Peyer's patch (tissue), 4 donors: ENCODE data around the gene PBX4. TPM values are rescaled to one million over a fixed set of nuclear protein-coding genes. Genes with fewer than 3 reads are reported as not detected.

ENCODE experiments used
- DNase-seq, 3 donors: peaks; one replicate each; pipeline ENCODE4 v3.0.0-alpha.2; 2017 to 2019
- H3K27ac ChIP-seq, 4 donors: fragments of 200-600 bp; sonication (generic); one replicate each; pipeline ENCODE4 v1.5.1; 2016 to 2019
- H3K27me3 ChIP-seq, 2 donors: fragments of 200-600 bp; sonication (generic); one replicate each; pipeline ENCODE4 v1.5.1; 2019
- H3K36me3 ChIP-seq, 3 donors: fragments of 200-600 bp; sonication (generic); one replicate each; pipeline ENCODE4 v1.5.1; 2016 to 2019
- H3K4me1 ChIP-seq, 4 donors: fragments of 200-600 bp; sonication (generic); one replicate each; pipeline ENCODE4 v1.5.1; 2016 to 2019
- H3K4me3 ChIP-seq, 4 donors: fragments of 200-600 bp; sonication (generic); 1 replicate in 3 of 4; 2 replicates in 1 of 4; pipeline ENCODE4 v1.5.1; 2016 to 2019; ENCODE audit warnings: mild to moderate bottlenecking in 1 of 4
- H3K9me3 ChIP-seq, 4 donors: fragments of 200-600 bp; sonication (generic); one replicate each; pipeline ENCODE4 v1.5.1; 2016 to 2019; ENCODE audit warnings: mild to moderate bottlenecking in 1 of 4
- POLR2A ChIP-seq, 2 donors: fragments of 450-650 bp; IDR thresholded peaks; one replicate each; pipeline ENCODE4 v1.5.1; 2017; ENCODE audit warnings: antibody characterized with exemption in 2 of 2, mild to moderate bottlenecking in 2 of 2, moderate library complexity in 2 of 2
- total RNA-seq, 4 donors: library from RNA; depleted of rRNA; stranded (reverse); fragments of >200 nt; gene quantifications; one replicate each; pipeline ENCODE4 v1.1.0, GENCODE V29; 2016
- TF ChIP-seq, protein P1 (sequence below), 6 experiments: fragments of 450-650 bp in 4 of 6; fragments of 200-600 bp in 2 of 6; sonication (generic) in 1 of 6; IDR thresholded peaks; one replicate each; pipeline ENCODE4 v1.5.1; 2017 to 2019; ENCODE audit warnings: antibody characterized with exemption in 6 of 6, mild to moderate bottlenecking in 3 of 6, moderate library complexity in 1 of 6

Gene PBX4
- total RNA-seq, 4 donors from 2014 or later = 6.8 to 23.1 (median 14.1) TPM

DNA sequence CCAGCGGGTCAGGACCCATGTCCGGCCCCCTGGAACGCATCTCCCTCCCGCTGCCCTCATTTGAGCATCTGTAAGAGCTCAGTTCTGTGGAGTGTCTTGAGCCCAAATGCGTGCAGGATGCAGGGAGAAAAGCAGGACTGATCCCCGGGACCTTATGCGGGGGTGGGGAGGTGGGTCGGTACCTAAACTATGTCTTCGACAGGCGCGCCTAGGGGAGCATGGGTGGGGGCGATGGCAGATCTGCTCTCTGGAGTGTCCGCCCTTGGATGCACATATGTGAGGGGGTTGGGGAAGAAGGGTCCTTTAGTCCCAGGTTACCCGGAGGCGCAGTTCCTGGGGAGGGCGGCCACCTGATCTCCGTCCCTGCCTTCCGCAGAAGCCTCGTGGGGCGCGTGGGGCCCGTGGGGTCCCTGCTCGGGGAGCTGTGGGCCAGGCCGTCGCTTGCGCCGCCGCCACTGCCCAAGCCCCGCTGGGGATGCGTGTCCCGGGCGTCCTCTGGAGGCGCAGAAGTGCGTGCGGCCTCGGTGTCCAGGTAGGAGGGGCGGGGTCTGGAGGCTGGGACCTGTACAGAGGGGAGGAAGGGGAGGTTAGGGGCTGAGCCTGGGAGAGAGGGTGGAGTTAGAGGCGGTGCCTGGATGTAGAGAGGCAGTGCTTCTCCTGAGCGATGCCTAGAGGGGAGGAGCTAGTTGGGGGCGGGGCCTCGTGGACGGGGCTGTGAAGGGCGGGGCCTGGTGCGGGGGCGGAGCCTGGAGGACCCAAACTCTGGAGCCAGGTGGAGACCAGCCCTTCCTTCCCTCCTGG is 77.6 kb downstream of the PBX4 start:
- no peaks in the 10 kb centered on the region for H3K9me3 ChIP-seq
- no peak overlapping the region for H3K27ac ChIP-seq
- DNase-seq = peak; percentile 60 to 83 (median 73)
- no peaks in the 10 kb centered on the region for H3K36me3 ChIP-seq
- peaks cover 2 to 33% (median 29%) of the 10 kb centered on the region in 4 donors for H3K4me1 ChIP-seq
- peaks cover 0 to 22% of the 10 kb centered on the region in 2 donors for H3K27me3 ChIP-seq
- H3K4me3 ChIP-seq = peak overlapping the region; percentile 15 to 38 (median 32)
- TF ChIP-seq, protein P1, sequence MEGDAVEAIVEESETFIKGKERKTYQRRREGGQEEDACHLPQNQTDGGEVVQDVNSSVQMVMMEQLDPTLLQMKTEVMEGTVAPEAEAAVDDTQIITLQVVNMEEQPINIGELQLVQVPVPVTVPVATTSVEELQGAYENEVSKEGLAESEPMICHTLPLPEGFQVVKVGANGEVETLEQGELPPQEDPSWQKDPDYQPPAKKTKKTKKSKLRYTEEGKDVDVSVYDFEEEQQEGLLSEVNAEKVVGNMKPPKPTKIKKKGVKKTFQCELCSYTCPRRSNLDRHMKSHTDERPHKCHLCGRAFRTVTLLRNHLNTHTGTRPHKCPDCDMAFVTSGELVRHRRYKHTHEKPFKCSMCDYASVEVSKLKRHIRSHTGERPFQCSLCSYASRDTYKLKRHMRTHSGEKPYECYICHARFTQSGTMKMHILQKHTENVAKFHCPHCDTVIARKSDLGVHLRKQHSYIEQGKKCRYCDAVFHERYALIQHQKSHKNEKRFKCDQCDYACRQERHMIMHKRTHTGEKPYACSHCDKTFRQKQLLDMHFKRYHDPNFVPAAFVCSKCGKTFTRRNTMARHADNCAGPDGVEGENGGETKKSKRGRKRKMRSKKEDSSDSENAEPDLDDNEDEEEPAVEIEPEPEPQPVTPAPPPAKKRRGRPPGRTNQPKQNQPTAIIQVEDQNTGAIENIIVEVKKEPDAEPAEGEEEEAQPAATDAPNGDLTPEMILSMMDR (IDR thresholded peaks at IDR 0.05) = no peak
- TF ChIP-seq POLR2A (IDR thresholded peaks at IDR 0.05) = no peak

DNA sequence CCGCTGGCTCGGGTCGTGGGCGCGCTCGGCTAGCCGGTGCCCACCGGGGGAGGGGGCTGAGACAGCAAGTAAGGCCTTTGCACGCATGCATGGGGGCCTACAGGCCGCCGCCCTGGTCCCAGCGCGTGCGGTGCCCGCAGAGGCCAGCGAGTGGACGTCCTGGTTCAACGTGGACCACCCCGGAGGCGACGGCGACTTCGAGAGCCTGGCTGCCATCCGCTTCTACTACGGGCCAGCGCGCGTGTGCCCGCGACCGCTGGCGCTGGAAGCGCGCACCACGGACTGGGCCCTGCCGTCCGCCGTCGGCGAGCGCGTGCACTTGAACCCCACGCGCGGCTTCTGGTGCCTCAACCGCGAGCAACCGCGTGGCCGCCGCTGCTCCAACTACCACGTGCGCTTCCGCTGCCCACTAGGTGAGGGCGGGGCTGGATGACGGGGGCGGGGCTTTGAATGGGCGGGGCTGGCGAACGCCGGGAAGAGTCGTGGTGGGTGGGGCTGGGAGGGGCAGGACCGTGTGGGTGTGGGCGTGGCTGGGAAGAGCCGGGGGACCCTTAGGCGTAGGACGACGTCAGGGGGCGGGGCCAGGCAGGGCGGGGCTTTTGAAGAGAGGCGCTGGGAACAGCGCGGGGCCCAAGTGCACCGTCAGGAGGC is 78.3 kb downstream of the PBX4 start:
- peak; percentile 61 to 85 (median 82) for DNase-seq
- Histone ChIP-seq H3K27me3 (peaks cover 0 to 22% of the 10 kb centered on the region in 2 donors), H3K4me3 (peak overlapping the region; percentile 15 to 38 (median 32)), H3K9me3 (no peaks in the 10 kb centered on the region), H3K4me1 (peaks cover 2 to 33% (median 29%) of the 10 kb centered on the region in 4 donors), H3K27ac (no peak overlapping the region), H3K36me3 (no peaks in the 10 kb centered on the region)
- no peak for TF ChIP-seq POLR2A (IDR thresholded peaks at IDR 0.05)
- TF ChIP-seq, protein P1 (IDR thresholded peaks at IDR 0.05) = no peak

DNA sequence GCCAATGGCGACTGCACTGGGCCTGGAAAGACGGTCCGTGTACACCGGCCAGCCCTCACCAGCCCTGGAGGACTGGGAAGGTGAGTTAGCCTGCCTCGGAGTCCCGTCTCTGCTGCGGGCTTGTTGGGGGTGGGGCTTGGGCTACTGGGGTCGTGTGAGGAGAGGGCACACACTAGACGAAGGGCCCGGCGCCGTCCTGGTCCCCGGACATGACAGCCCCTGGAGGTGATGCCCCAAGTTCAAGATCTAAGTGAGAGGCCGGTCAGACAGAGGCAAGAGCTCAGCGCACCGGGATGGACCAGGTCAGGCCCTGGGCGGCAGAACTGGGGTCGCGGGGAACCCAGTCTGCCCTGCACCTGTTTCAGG is 78.8 kb downstream of the PBX4 start:
- H3K36me3 ChIP-seq = no peaks in the 10 kb centered on the region
- TF ChIP-seq, protein P1 (IDR thresholded peaks at IDR 0.05) = no peak
- TF ChIP-seq POLR2A (IDR thresholded peaks at IDR 0.05) = no peak
- H3K27ac ChIP-seq = no peak overlapping the region
- H3K4me3 ChIP-seq = no peak overlapping the region
- peaks cover 2 to 33% (median 29%) of the 10 kb centered on the region in 4 donors for H3K4me1 ChIP-seq
- no peak for DNase-seq
- H3K9me3 ChIP-seq = no peaks in the 10 kb centered on the region
- H3K27me3 ChIP-seq = peaks cover 0 to 22% of the 10 kb centered on the region in 2 donors

DNA sequence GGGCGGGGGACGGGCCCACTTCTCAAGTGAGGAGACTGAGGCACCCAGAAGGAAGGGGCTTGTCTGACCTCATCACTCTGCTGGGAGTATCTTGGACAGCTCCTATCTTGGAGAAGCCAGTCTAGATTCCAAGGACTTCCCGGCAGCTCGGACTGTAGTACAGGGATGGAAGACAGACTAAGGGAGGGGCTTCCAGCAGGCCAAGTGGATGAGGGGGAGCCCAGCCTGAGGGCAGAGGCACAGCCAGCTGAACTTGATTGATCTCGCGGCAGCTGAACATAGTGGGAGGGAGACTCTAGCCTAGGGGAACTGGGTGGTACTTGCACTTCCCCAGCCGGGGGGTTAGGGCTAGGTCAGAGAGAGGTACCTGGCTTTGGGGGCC is 79.7 kb downstream of the PBX4 start:
- peaks cover 0 to 22% of the 10 kb centered on the region in 2 donors for H3K27me3 ChIP-seq

DNA sequence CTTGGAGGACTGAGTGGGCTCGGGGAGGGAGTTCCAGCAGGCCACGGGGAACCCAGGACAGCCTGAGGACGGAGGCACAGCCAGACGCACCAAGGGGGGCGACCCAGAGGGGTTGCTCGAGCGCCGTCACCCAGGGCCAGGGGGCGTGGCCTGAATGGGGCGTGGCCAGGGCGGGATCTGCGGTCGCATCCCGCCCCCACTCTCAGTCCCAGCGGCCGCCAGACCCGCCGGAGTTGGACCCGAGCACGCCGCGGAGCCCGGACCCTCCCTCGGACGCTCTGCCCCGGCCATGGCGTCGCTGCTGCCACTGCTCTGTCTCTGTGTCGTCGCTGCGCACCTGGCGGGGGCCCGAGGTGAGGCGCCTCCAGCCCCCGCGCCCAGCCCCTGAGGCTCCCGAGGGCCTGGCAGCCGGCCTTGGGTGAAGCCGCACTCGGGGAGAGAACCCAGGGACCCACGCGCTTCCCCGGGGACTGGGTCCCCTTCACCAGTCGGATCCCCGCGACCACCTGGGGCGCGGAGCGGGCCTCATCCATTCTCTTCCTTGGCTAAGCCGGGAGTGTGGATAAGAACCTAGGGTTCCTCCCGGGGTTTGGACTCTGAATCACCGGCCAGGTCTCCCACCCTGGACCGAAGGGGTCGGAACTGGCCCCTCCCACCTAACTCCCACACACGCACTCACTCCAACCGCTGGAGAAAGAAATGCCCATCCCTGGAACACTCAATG is 80.3 kb downstream of the PBX4 start, which contains the start of gene CILP2:
CILP2 (plus strand) TSS at position 205 of the 724 bp plus-strand sequence; CDS start at position 290, 85 bp downstream.
- TF ChIP-seq, protein P1 (IDR thresholded peaks at IDR 0.05) = no peak
- TF ChIP-seq POLR2A (IDR thresholded peaks at IDR 0.05) = no peak
- peak within 1 kb of the TSS in 1 of 4 donors; percentile 10 for H3K27ac ChIP-seq
- H3K27me3 ChIP-seq = peaks cover 0 to 22% of the 10 kb centered on the region in 2 donors
- H3K9me3 ChIP-seq = no peaks in the 10 kb centered on the region
- peak in 1 of 3 donors; percentile 54 for DNase-seq
- peak within 1 kb of the TSS; percentile 1 to 44 (median 28) for H3K4me3 ChIP-seq
- no peaks in the 10 kb centered on the region for H3K36me3 ChIP-seq
- H3K4me1 ChIP-seq = peaks cover 2 to 33% (median 29%) of the 10 kb centered on the region in 4 donors

More for the DNA sequence above, 79.7 kb downstream of the PBX4 start:
- DNase-seq = no peak
- H3K4me1 ChIP-seq = peaks cover 2 to 33% (median 29%) of the 10 kb centered on the region in 4 donors
- H3K36me3 ChIP-seq = no peaks in the 10 kb centered on the region
- no peaks in the 10 kb centered on the region for H3K9me3 ChIP-seq
- H3K4me3 ChIP-seq = peak overlapping the region in 1 of 4 donors; percentile 44
- no peak overlapping the region for H3K27ac ChIP-seq
- TF ChIP-seq, protein P1 (IDR thresholded peaks at IDR 0.05) = no peak
- TF ChIP-seq POLR2A (IDR thresholded peaks at IDR 0.05) = no peak
